Karpas-422 (cell line): ENCODE results near the gene CHADL. TPM values are rescaled to one million over a fixed set of nuclear protein-coding genes. Genes with fewer than 3 reads are reported as not detected.

Experiments
- small RNA-seq: library from RNA; depleted of rRNA; stranded (forward); fragments of <200 nt; gene quantifications from one replicate; pipeline ENCODE3, GENCODE V24; 2014
- total RNA-seq: library from RNA; depleted of rRNA; stranded (reverse); fragments of >200 nt; shearing (Covaris generic); gene quantifications from 2 replicates; pipeline ENCODE4 v1.2.3, GENCODE V29; 2014; ENCODE audit warnings: low replicate concordance; rRNA removed

Gene CHADL
- total RNA-seq, 1 experiment from 2014 or later, result not detected

Small RNA genes within 50 kb of the gene (small RNA-seq; reads per million reads assigned to genes)
- not detected for gene MIR6889

Other genes starting within 250 kb of the CHADL start
- gene EP300, start 148.3 kb downstream of the CHADL start, total RNA-seq, result 55.6 and 63.8 TPM in 2 replicates
- gene L3MBTL2, start 35.6 kb downstream of the CHADL start, total RNA-seq, result 19.9 and 29.7 TPM in 2 replicates
- gene RANGAP1, start 45.3 kb upstream of the CHADL start, total RNA-seq, result 26.3 and 47.3 TPM in 2 replicates
- 18.1 and 34.2 TPM in 2 replicates for gene ZC3H7B, start 60.6 kb upstream of the CHADL start, total RNA-seq
- 4.4 and 6.8 TPM in 2 replicates for gene TEF, start 141.0 kb upstream of the CHADL start, total RNA-seq
- gene TOB2, start 205.9 kb upstream of the CHADL start, total RNA-seq, result 43.7 and 46.8 TPM in 2 replicates
- 43.2 and 90.3 TPM in 2 replicates for gene PHF5A, start 227.8 kb upstream of the CHADL start, total RNA-seq
- gene ACO2, start 228.2 kb upstream of the CHADL start, total RNA-seq, result 67.7 and 102 TPM in 2 replicates